NB4 (cell line): ENCODE measurements around the gene ATP6V0C.
"Not testable (repeated sequence)": the region's sequence is repeated elsewhere in the genome, so short reads cannot be mapped to it uniquely, and the experiment has no call there.

Experiments
- DNase-seq: peaks from one replicate; pipeline ENCODE4 v3.0.0; 2010; ENCODE audit warnings: low read depth
- H3K4me3 ChIP-seq: one replicate; pipeline ENCODE4 v1.5.1; 2011; ENCODE audit warnings: mild to moderate bottlenecking, low read depth, low read length, moderate library complexity
- MYC ChIP-seq: IDR thresholded peaks from 2 replicates; pipeline ENCODE4 v1.6.1; 2011; ENCODE audit warnings: low read depth, low read length
- POLR2A ChIP-seq: IDR thresholded peaks from 2 replicates; pipeline ENCODE4 v1.6.1; 2011; ENCODE audit warnings: mild to moderate bottlenecking; ENCODE audit not compliant: insufficient read length; ENCODE audit errors: extremely low read depth
- TF ChIP-seq, protein P1 (sequence below): IDR thresholded peaks from one replicate; pipeline ENCODE4 v1.5.1; 2012; ENCODE audit warnings: low read depth, low read length
- TF ChIP-seq, protein P2 (sequence below): IDR thresholded peaks from 2 replicates; pipeline ENCODE4 v1.6.1; 2011; ENCODE audit warnings: low read depth, low read length

Gene ATP6V0C

DNA sequence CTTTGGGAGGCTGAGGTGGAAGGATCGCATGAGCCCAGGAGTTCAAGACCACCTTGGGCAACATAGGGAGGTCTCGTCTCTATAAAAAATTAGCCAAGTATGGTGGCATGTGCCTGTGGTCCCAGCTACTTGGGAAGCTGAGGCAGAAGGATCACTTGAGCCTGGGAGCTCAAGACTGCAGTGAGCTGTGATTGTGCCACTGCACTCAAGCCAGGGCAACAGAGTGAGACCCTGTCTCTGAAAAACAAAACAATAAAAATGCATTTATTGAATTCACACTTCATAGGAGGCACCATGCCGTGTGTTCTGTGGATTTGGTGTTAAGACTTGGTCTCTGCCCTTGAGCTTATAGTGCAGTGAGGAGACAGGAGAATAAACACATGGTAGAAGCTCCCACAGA lies 36.4 kb upstream of the ATP6V0C start:
- no peak for TF ChIP-seq MYC
- TF ChIP-seq, protein P1, sequence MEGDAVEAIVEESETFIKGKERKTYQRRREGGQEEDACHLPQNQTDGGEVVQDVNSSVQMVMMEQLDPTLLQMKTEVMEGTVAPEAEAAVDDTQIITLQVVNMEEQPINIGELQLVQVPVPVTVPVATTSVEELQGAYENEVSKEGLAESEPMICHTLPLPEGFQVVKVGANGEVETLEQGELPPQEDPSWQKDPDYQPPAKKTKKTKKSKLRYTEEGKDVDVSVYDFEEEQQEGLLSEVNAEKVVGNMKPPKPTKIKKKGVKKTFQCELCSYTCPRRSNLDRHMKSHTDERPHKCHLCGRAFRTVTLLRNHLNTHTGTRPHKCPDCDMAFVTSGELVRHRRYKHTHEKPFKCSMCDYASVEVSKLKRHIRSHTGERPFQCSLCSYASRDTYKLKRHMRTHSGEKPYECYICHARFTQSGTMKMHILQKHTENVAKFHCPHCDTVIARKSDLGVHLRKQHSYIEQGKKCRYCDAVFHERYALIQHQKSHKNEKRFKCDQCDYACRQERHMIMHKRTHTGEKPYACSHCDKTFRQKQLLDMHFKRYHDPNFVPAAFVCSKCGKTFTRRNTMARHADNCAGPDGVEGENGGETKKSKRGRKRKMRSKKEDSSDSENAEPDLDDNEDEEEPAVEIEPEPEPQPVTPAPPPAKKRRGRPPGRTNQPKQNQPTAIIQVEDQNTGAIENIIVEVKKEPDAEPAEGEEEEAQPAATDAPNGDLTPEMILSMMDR, result no peak
- no peak for DNase-seq
- H3K4me3 ChIP-seq, result no peak overlapping the region

DNA sequence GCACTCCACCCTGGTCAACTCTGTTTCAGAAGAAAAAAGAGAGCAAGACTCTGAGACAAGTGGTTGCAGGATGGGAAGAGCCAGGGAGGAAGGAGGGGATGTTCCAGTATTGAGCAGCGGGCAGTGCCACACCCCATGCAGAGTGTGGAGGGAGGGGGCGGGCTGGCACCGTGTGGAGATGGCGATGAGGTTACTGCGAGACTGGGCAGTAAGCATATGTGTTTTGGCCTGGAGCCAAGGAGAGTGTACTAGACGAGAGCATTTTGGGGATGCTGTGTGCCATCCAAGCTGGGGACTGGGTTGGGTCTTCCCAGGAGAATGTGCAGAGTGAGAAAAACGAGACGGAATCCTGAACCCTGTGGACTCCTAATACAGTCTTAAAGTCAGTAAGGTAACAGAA lies 35.5 kb upstream of the ATP6V0C start:
- DNase-seq, result no peak
- TF ChIP-seq, protein P1, result no peak
- TF ChIP-seq MYC, result no peak
- TF ChIP-seq, protein P2, sequence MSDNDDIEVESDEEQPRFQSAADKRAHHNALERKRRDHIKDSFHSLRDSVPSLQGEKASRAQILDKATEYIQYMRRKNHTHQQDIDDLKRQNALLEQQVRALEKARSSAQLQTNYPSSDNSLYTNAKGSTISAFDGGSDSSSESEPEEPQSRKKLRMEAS, result no peak
- no peak for TF ChIP-seq POLR2A

DNA sequence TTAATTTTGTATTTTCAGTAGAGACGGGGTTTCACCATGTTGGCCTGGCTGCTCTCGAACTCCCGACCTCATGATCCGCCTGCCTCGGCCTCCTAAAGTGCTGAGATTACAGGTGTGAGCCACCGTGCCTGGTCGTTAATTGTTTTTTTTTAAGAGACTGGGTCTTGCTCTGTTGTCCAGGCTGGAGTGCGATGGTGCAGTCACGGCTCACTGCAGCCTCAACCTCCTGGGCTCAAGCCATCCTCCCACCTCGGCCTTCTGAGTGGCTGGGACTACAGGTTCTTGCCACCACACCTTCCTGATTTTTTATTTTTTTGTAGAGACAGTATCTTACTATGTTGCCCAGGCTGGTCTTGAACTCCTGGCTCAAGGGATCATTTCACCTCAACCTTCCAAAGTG lies 33.8 kb upstream of the ATP6V0C start:
- not testable (repeated sequence) for DNase-seq

More for the DNA sequence above, 35.5 kb upstream of the ATP6V0C start:
- H3K4me3 ChIP-seq, result no peak overlapping the region

DNA sequence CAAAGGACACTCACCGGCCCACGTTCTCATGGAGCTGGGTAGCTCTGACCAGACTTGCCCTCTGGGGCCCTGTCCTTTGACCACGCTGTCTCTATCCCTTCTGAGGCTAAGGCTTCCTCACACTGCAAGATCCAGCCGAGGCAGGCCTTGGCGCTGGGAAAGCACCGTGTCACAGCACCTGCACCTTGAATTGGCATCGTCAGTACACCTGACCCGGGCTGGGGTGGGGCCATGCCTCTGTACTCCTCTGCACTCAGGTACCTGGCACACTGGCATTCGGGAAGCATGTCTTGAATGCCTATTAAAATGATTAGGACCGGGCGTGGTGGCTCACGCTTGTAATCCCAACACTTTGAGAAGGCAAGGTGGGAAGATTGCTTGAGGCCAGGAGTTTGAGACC lies 32.8 kb upstream of the ATP6V0C start:
- no peak for TF ChIP-seq MYC
- TF ChIP-seq POLR2A, result no peak
- TF ChIP-seq, protein P1, result no peak
- TF ChIP-seq, protein P2, result no peak
- no peak overlapping the region for H3K4me3 ChIP-seq
- DNase-seq, result no peak

More for the DNA sequence above, 33.8 kb upstream of the ATP6V0C start:
- H3K4me3 ChIP-seq, result not testable (repeated sequence)

DNA sequence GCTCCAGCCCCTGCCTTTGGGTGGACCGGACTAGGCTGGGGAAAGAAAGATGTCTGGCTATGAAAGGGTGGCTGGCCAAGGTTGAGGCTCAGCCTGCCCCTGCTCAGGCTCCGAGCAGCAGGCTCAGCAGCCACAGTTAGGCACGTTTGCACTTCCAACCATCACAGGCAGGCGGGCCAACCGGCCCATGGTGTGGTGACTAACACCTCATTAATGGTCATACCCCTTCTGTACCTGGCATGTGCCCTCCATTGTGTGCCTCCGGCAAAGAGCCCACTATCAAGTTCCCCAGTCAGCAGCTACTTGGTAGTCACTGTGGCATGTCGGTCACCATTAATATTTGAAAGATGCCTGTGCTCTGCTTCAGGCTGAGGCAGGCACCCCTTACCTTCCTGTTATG lies 32.1 kb upstream of the ATP6V0C start:
- no peak for DNase-seq
- no peak overlapping the region for H3K4me3 ChIP-seq
- TF ChIP-seq, protein P1, result no peak
- TF ChIP-seq MYC (no peak), POLR2A (no peak)
- TF ChIP-seq, protein P2, result no peak

DNA sequence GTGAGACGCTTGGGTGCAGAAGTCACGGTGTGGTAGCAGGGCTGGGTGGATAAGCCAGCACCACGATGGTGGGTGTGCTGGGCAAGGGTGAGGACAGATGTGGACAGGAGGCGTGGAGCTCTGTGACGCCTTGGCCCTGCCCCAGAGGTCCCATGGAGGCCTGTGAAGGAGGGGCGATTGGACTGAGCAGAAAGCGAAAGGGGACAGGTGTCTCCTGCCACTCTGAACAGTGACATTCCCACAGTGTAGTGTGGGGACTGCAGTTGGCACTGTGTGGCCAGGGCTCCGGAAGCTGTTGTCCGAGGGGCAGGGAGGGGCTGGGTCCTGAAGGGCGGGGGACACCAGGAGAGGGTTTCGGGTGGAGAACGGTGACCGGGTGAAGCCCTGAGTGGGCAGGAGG lies 31.5 kb upstream of the ATP6V0C start:
- H3K4me3 ChIP-seq, result no peak overlapping the region
- TF ChIP-seq, protein P2, result no peak
- TF ChIP-seq, protein P1, result no peak
- TF ChIP-seq MYC (no peak), POLR2A (no peak)
- no peak for DNase-seq
